Endothelial cell of umbilical vein (primary cell): ENCODE results near the gene FZR1. TPM values are rescaled to one million over a fixed set of nuclear protein-coding genes. Genes with fewer than 3 reads are reported as not detected.

Source experiments
- BruUV-seq: library from RNA; stranded (reverse); fragments of 400-500 nt; replicated peaks from 2 replicates; lab custom pipeline; 2021; lab: Mats Ljungman, UMichigan
- CTCF ChIA-PET: fragments of 300-600, 350-600 bp; sonication (Branson Sonifier 250); formaldehyde crosslinking; loops from one replicate; lab custom pipeline; 2021; ENCODE audit warnings: antibody characterized with exemption, inconsistent platforms; lab: Charles Lee
- POLR2A ChIA-PET: fragments of 300-600, 350-600 bp; sonication (Branson Sonifier 250); formaldehyde crosslinking; loops from one replicate; lab custom pipeline; 2021; ENCODE audit warnings: antibody characterized with exemption, inconsistent platforms; lab: Charles Lee
- DNase-seq: peaks from one replicate; pipeline ENCODE4 v3.0.0-alpha.2; 2011; ENCODE audit warnings: low read depth, low spot score
- FAIRE-seq: peaks from 2 replicates; lab custom pipeline; 2011; peaks lifted over from hg19 to GRCh38; lab: Jason Lieb, UNC
- H2AFZ ChIP-seq: 2 replicates; pipeline ENCODE4 v1.6.0; 2012; ENCODE audit warnings: low read depth, low read length, control low read depth, inconsistent platforms
- H3K27ac ChIP-seq: 2 replicates; pipeline ENCODE4 v1.5.1; 2011; ENCODE audit warnings: low read depth, mild to moderate bottlenecking, control low read depth, low read length, moderate library complexity; ENCODE audit not compliant: insufficient read depth
- H3K27me3 ChIP-seq, 2 experiments: 2 replicates each; pipeline versions ENCODE4 v1.6.0 to v1.6.1; 2011; ENCODE audit warnings: low read length in 2 of 2, mixed read lengths in 1 of 2; ENCODE audit not compliant: control insufficient read depth in 2 of 2, insufficient read depth in 2 of 2
- H3K36me3 ChIP-seq, 2 experiments: 2 replicates in 1 of 2; 3 replicates in 1 of 2; pipeline ENCODE4 v1.5.1; 2011; ENCODE audit warnings: low read length in 2 of 2, mild to moderate bottlenecking in 1 of 2, moderate library complexity in 1 of 2; ENCODE audit not compliant: control insufficient read depth in 2 of 2, insufficient read depth in 2 of 2; ENCODE audit errors: extremely low read depth in 1 of 2
- H3K4me1 ChIP-seq: 3 replicates; pipeline ENCODE4 v1.5.1; 2011; ENCODE audit warnings: mild to moderate bottlenecking, low read length; ENCODE audit not compliant: control insufficient read depth, insufficient read depth; ENCODE audit errors: extremely low read depth
- H3K4me2 ChIP-seq: 2 replicates; pipeline ENCODE4 v1.6.1; 2011; ENCODE audit warnings: low read length, control low read depth, mixed read lengths; ENCODE audit not compliant: insufficient read depth
- H3K4me3 ChIP-seq, 3 experiments: fragments of 200-600 bp in 1 of 3; sonication (generic), shearing (Covaris generic) in 1 of 3; replicated peaks in 1 of 3; 2 replicates each; pipeline ENCODE4 v1.5.1; 2011 to 2016; ENCODE audit warnings: control low read depth in 3 of 3, low read length in 3 of 3, mild to moderate bottlenecking in 2 of 3, inconsistent platforms in 1 of 3, low read depth in 1 of 3, moderate library complexity in 1 of 3; ENCODE audit not compliant: insufficient read depth in 1 of 3
- H3K79me2 ChIP-seq: 2 replicates; pipeline ENCODE4 v1.6.0; 2012; ENCODE audit warnings: low read length, inconsistent platforms; ENCODE audit not compliant: control insufficient read depth, insufficient read depth
- H3K9ac ChIP-seq: replicated peaks from 2 replicates; pipeline ENCODE3; 2011; ENCODE audit warnings: low read length, control low read depth; ENCODE audit not compliant: insufficient read depth; ENCODE audit errors: extremely low read depth
- H3K9me1 ChIP-seq: replicated peaks from 3 replicates; pipeline ENCODE4 v1.6.0; 2011; ENCODE audit warnings: mild to moderate bottlenecking, low read length; ENCODE audit not compliant: control insufficient read depth, insufficient read depth; ENCODE audit errors: extremely low read depth
- H3K9me3 ChIP-seq: replicated peaks from 2 replicates; pipeline ENCODE4 v1.5.1; 2012; ENCODE audit warnings: low read length, inconsistent platforms; ENCODE audit not compliant: control insufficient read depth, insufficient read depth
- H4K20me1 ChIP-seq: replicated peaks from 2 replicates; pipeline ENCODE3; 2011; ENCODE audit warnings: mild to moderate bottlenecking, low read length; ENCODE audit not compliant: control insufficient read depth, insufficient read depth; ENCODE audit errors: extremely low read depth
- CTCF ChIP-seq, 2 donors: IDR thresholded peaks; 1 replicate in 1 of 2; 2 replicates in 1 of 2; pipeline ENCODE4 v1.5.1; 2011; ENCODE audit warnings: low read length in 2 of 2, mild to moderate bottlenecking in 2 of 2, moderate library complexity in 2 of 2, control low read depth in 1 of 2, inconsistent platforms in 1 of 2, low read depth in 1 of 2; ENCODE audit not compliant: insufficient read depth in 1 of 2; ENCODE audit errors: extremely low read depth in 1 of 2
- EZH2 ChIP-seq: IDR thresholded peaks from 2 replicates; pipeline ENCODE4 v1.6.1; 2012; ENCODE audit warnings: borderline replicate concordance, low read depth, mild to moderate bottlenecking, moderate library complexity, low read length, inconsistent platforms; ENCODE audit not compliant: severe bottlenecking
- FOS ChIP-seq: IDR thresholded peaks from 2 replicates; pipeline ENCODE4 v1.6.1; 2011; ENCODE audit warnings: mild to moderate bottlenecking, low read length, moderate library complexity, borderline replicate concordance; ENCODE audit not compliant: insufficient read depth
- GATA2 ChIP-seq: IDR thresholded peaks from 2 replicates; pipeline ENCODE4 v1.7.0; 2011; ENCODE audit warnings: low read depth, mild to moderate bottlenecking, moderate library complexity, mixed read lengths, low read length; ENCODE audit not compliant: insufficient read length, insufficient read depth
- JUN ChIP-seq: IDR thresholded peaks from 2 replicates; pipeline ENCODE4 v1.6.1; 2011; ENCODE audit warnings: borderline replicate concordance, low read depth; ENCODE audit not compliant: insufficient read length, insufficient read depth
- MAX ChIP-seq: IDR thresholded peaks from 2 replicates; pipeline ENCODE4 v1.6.1; 2011; ENCODE audit not compliant: insufficient read depth, insufficient read length
- MYC ChIP-seq: IDR thresholded peaks from one replicate; pipeline ENCODE4 v1.6.1; 2011; ENCODE audit warnings: mild to moderate bottlenecking, low read depth, low read length
- POLR2A ChIP-seq: IDR thresholded peaks from 2 replicates; pipeline ENCODE4 v1.6.1; 2012; ENCODE audit warnings: low read depth, mild to moderate bottlenecking, control low read depth, low read length
- POLR2AphosphoS5 ChIP-seq: IDR thresholded peaks from 2 replicates; pipeline ENCODE4 v1.6.1; 2012; ENCODE audit warnings: low read depth, mild to moderate bottlenecking, control low read depth, low read length, moderate library complexity; ENCODE audit not compliant: insufficient read depth
- dilution Hi-C: fragments of 300-500 bp; cut with MboI; formaldehyde crosslinking; loops from one replicate; pipeline ENCODE4 v1.15.0; 2019; ENCODE audit warnings: low sequenced_read_pairs; ENCODE audit not compliant: extremely low pct_ligation_motif_present
- intact Hi-C: fragments of 100-400 bp; cut with micrococcal nuclease; formaldehyde crosslinking; loops from one replicate; pipeline ENCODE4 v1.10.0; 2022
- polyA plus RNA-seq, 4 experiments: library from polyadenylated mRNA; depleted of rRNA in 3 of 4; stranded (reverse) in 3 of 4; unstranded in 1 of 4; fragments of >200 nt; gene quantifications; 2 replicates each; pipeline versions ENCODE4 v1.2.1 to v1.2.3, GENCODE V29; 2011 to 2012; ENCODE audit warnings: missing spikeins in 1 of 4
- total RNA-seq: library from RNA; stranded (reverse); gene quantifications from 2 replicates; pipeline ENCODE4 v1.2.3, GENCODE V29; 2021

FZR1 gene
- total and polyA plus RNA-seq, 2 donors (not counting 3 experiments of a cell fraction or from before 2014, with no cell fraction given): 35.9 to 60.4 TPM

- Histone ChIP-seq H3K9me1 (no peaks in the 10 kb centered on the region), H3K27me3 (no peaks in the 10 kb centered on the region), H3K9ac (no peak overlapping the region), H3K4me3 (no peak overlapping the region), H2AFZ (no peak overlapping the region), H3K9me3 (no peaks in the 10 kb centered on the region), H3K4me1 (no peaks in the 10 kb centered on the region), H3K36me3 (peaks cover 0 to 18% of the 10 kb centered on the region in 2 experiments), H3K79me2 (peaks cover 17% of the 10 kb centered on the region), H4K20me1 (no peaks in the 10 kb centered on the region), H3K4me2 (no peak overlapping the region), H3K27ac (no peak overlapping the region)
- TF ChIP-seq EZH2: no peak
- TF ChIP-seq MYC: no peak
- no peak for TF ChIP-seq CTCF (IDR thresholded peaks at IDR 0.05; ENCODE audit: extremely low read depth in 1 of 2, insufficient read depth in 1 of 2, low read depth in 1 of 2, low read length in 2 of 2)
- no peak for TF ChIP-seq JUN
- TF ChIP-seq POLR2AphosphoS5: no peak
- TF ChIP-seq GATA2: no peak
- TF ChIP-seq POLR2A: no peak
- no peak for TF ChIP-seq MAX
- TF ChIP-seq FOS: no peak
- no peak for FAIRE-seq
- POLR2A ChIA-PET: no interaction called here
- DNase-seq: no peak
- dilution Hi-C loops (no loop called here), intact Hi-C loops (no loop called here)
- CTCF ChIA-PET: interaction anchor here (3.3 kb wide), 1 partner anchor 10 kb away, joined by 20 read pairs; the partner anchor contains the start of gene SMIM44
- BruUV-seq: no TSS peak
Observed at GRCh38 chr19:3494051-3494450, 12.1 kb upstream of the FZR1 start.
